ENCODE data around the gene PRKAG2. TPM values are rescaled to one million over a fixed set of nuclear protein-coding genes. Genes with fewer than 3 reads are reported as not detected.
A peak's percentile ranks its signal among the peaks of the same experiment; 100 is the strongest.

The PRKAG2 gene
- total and polyA plus RNA-seq, 2 of the 8 experiments (the other 6 are each of a cell fraction or from before 2014, with no cell fraction given): 7.5 to 18.1 TPM

- no peak overlapping the region; the same call in 1 of the 2 replicates for H4K8ac ChIP-seq (ENCODE audit: extremely low read depth, insufficient read depth, low read length)
- no peak overlapping the region for H2BK120ac ChIP-seq (replicated peaks; ENCODE audit: low read depth, low read length)
- H3K9me3 ChIP-seq (ENCODE audit: insufficient read depth in 2 of 2, low read depth in 1 of 2, low read length in 1 of 2): no peaks in the 10 kb centered on the region
- no peak overlapping the region; the same call in 1 of the 2 replicates for H2BK5ac ChIP-seq (ENCODE audit: low read depth, low read length)
- no peaks in the 10 kb centered on the region for H4K20me1 ChIP-seq (replicated peaks in 1 of 2; ENCODE audit: control insufficient read depth in 1 of 2, insufficient read depth in 2 of 2, low read length in 2 of 2)
- no peaks in the 10 kb centered on the region for H3K79me1 ChIP-seq (ENCODE audit: low read depth, low read length)
- FAIRE-seq (no peak), DNase-seq (ENCODE audit: low read depth in 1 of 2, low spot score in 2 of 2) (no peak)
- H3K18ac ChIP-seq (ENCODE audit: extremely low read depth, low read length): no peak overlapping the region
- ChIA-PET CTCF (ENCODE audit: partially characterized antibody) (interaction anchor here (0.6 to 5.1 kb wide), 5 partner anchors 13 to 148 kb away, joined by 3 to 29 read pairs (median 4); no protein-coding TSS in a partner anchor), POLR2A (ENCODE audit: partially characterized antibody) (interaction anchor here (1.2 to 1.3 kb wide), 2 partner anchors 35 to 41 kb away, joined by 3 read pairs; no protein-coding TSS in a partner anchor)
- H3K27ac ChIP-seq (ENCODE audit: low read depth, low read length): no peak overlapping the region
- WGBS, 2 experiments (ENCODE audit: extremely low coverage in 1 of 2, insufficient coverage in 1 of 2, insufficient read length in 1 of 2, insufficient replicate concordance in 2 of 2, low coverage in 1 of 2, low lambda C conversion rate in 2 of 2, missing lambda C conversion rate in 1 of 2): 88% methylated on average over 18 of the region's 24 CpGs; no CpG with 5 or more reads in 1 of the 2 experiments
- H4K5ac ChIP-seq (ENCODE audit: insufficient read length, low read depth, low read length): no peak overlapping the region
- 0 out of 2 replicates have a peak overlapping the region, but pooled peaks have one; percentile 24 for H2AK5ac ChIP-seq (ENCODE audit: low read depth, low read length)
- H3K4me3 ChIP-seq (ENCODE audit: extremely low read depth in 1 of 4, insufficient read depth in 2 of 4, low read depth in 3 of 4, low read length in 4 of 4): no peak overlapping the region
- H3K23ac ChIP-seq (ENCODE audit: insufficient read length): no peak overlapping the region
- no peak overlapping the region for H2BK20ac ChIP-seq (ENCODE audit: low read length)
- TF ChIP-seq GTF2F1 (IDR thresholded peaks at IDR 0.05; ENCODE audit: borderline replicate concordance, low read depth, low read length) (no peak), GABPA (IDR thresholded peaks at IDR 0.05; ENCODE audit: borderline replicate concordance, insufficient read depth, low read length) (no peak), KDM1A (IDR thresholded peaks at IDR 0.05; ENCODE audit: borderline replicate concordance, low read length) (no peak), CTBP2 (IDR thresholded peaks at IDR 0.05; ENCODE audit: borderline replicate concordance, insufficient read depth, insufficient read length, low read length) (no peak)
- no peak overlapping the region for H4K91ac ChIP-seq (replicated peaks; ENCODE audit: insufficient read length, low read length)
- no peaks in the 10 kb centered on the region for H3K79me2 ChIP-seq (ENCODE audit: control insufficient read depth in 1 of 2, insufficient read depth in 2 of 2, low read length in 2 of 2)
- no peak overlapping the region for H3K9ac ChIP-seq (replicated peaks in 1 of 4; ENCODE audit: extremely low read depth in 1 of 4, low read depth in 3 of 4, low read length in 3 of 4)
- H2AFZ ChIP-seq (ENCODE audit: low read length): no peak overlapping the region
- no peak overlapping the region for H3K14ac ChIP-seq (ENCODE audit: insufficient read length)
- H2BK12ac ChIP-seq (ENCODE audit: low read depth, low read length): no peak overlapping the region
- no peak overlapping the region for H3K4ac ChIP-seq (replicated peaks; ENCODE audit: insufficient read length, low read depth, low read length)
- H3K4me2 ChIP-seq (ENCODE audit: insufficient read depth in 1 of 2, low read depth in 2 of 2, low read length in 2 of 2): no peak overlapping the region
- no peak overlapping the region for H2BK15ac ChIP-seq (ENCODE audit: low read length)
- no peaks in the 10 kb centered on the region for H3K27me3 ChIP-seq (replicated peaks in 1 of 4; ENCODE audit: control insufficient read depth in 3 of 4, extremely low read depth in 1 of 4, insufficient read depth in 3 of 4, low read length in 3 of 4)
- H3K56ac ChIP-seq (replicated peaks; ENCODE audit: insufficient read length, low read depth, low read length): no peak overlapping the region
- H3K23me2 ChIP-seq (ENCODE audit: low read depth, low read length): no peaks in the 10 kb centered on the region
- no peaks in the 10 kb centered on the region for H3K36me3 ChIP-seq (ENCODE audit: control insufficient read depth in 2 of 4, insufficient read depth in 4 of 4, low read length in 3 of 4)
- H3K4me1 ChIP-seq (replicated peaks in 1 of 4; ENCODE audit: control insufficient read depth in 3 of 4, insufficient read depth in 4 of 4, low read length in 3 of 4): no peaks in the 10 kb centered on the region; a peak in 1 of 7 replicates
Observed at GRCh38 chr7:151719031-151719896, 157.7 kb downstream of the PRKAG2 start.

Measured in H1 (cell line).